ENCODE results near the gene MSX1.
"Not testable (repeated sequence)": the region's sequence is repeated elsewhere in the genome, so short reads cannot be mapped to it uniquely, and the experiment has no call there.

The MSX1 gene

DNA sequence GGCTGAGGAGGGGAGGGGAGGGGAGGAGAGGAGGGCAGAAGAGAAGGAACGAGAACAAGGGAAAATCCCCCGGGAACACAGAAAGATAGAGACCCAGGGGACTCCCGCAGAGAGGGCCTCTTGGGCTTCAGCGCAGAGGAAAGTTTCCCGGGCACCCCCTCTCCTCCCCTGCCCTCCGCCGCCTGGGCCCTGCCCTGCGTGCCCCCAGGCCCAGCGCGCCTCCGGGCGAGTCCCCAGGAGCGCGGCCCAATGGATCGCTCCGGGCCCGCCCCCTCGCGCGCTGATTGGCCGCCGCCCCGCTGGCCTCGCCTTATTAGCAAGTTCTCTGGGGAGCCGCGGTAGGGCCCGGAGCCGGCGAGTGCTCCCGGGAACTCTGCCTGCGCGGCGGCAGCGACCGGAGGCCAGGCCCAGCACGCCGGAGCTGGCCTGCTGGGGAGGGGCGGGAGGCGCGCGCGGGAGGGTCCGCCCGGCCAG, at the start of gene MSX1:
Gene MSX1, plus strand, starts transcription at position 341 of the 474 bp plus-strand sequence. CDS start 235 bp downstream, outside the sequence.
- peak; percentile 72 for DNase-seq

DNA sequence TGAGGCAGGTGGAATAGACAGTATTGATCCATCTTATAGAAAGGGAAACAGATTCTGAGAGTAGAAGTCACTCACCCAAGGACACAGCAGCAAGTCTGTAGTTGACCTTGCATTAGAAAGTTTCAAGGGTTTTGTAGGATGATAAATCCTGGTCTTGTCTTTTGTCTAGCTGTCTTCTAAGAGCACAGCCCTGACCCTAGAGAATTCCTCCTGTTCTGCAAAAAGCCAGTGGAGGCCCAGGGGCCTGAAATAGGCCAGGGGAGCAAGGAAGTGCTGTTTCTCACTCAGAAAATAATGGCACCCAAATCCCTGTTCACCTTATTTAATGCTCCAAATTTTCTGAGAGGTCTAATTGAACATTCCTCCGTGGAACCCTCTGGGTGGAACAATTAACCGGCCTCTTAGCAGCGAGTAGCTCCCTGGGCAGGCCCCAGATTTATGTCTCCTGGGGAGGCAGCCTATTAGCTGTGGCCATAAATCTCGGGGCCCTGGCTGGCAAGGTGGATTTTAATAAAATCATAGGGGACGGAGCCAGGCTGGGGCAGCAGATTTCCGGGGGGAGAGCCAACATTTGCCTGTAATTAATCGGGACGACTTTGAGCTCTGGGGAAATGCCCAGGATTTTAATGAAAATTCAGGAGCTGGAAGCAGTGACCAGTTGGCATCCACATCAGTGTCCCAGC, 49.2 kb upstream of the MSX1 start:
- no peak for DNase-seq

DNA sequence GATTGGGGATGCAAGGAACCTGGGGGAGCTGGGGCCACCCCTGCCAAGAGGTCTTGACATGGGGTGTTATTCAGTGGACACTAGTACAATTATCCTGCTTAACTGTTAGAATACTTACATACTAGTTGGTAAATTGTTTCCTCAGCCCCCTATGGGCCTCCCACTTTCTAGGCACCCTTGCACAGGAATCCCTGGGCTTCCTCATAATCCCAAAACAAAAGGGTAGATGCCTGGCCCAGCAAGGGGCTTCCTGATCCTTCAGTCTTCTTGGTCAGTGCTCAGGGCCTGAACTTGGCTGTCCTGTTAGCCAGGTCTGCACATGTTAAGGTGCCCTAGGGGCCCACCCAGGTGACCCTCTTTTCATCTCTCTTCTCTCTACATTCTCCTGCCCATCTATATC, 48.7 kb upstream of the MSX1 start:
- no peak for DNase-seq

DNA sequence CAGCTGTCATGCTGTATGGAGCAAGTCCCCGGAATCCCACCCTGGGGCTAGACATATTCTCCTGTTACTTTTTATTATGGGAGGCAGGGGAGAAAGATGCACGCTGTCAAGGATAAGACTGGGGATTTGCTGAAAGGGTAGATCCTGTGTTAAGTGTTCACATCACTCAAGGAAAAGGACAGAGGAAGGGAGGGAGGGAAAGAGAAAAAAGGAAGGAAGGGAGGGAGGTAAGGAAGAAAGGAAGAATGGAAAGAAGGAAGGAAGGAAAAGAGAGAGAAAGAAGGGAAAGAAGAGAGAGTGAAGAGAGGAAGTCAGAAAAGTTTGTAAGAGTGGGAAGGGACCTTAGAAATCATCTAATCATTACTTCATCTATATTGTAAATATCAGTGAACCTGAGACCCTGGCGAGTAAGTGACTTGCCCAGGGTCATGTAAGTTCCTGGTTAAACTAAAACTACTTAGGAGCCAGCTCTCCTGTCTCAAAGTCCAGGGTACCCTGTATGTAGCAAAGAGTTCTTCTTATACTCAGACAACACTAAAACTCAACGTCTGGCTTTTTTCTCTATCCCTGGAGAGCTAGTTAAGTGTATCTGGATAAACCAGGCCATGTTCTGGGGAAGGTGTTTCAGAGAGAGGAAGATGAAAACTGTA, 47.2 kb upstream of the MSX1 start:
- DNase-seq = no peak

DNA sequence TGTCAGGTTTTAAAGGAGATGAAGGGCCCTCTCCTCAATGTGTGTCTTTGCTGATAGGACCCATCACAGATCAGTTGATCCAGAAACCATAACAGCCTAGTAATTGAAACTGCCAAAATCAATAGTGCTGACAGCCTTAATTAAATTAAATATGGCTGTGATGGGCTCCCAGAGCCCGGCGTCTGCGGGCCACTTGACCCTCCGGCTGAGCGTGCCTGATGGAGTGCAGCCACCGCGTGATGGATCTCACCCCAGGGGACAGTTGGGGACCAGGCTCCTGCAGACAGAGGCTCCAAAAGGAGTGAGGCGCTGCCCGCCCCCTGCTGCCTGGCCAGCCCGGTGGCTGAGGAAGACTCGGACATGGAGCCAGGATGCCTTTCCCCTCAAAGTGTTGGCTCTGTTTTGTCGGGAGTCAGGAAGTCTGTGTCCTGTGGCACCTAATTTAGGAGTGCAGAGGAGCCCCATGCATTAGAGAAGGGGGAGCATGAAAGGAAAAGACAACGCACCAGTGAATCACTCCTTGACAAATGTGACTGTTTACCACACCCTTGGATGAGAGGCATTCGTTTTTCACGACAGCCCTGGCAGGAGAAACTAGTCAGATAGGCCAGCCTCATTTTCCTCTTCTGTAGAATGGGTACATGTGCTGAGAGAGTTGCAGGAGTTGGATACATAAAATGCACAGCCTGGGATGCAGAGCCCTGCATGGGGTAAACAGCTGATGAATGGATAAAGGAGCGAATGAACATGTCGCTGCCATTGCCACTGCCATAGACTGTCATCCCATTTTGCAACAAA, 40.9 kb upstream of the MSX1 start:
- no peak for DNase-seq

DNA sequence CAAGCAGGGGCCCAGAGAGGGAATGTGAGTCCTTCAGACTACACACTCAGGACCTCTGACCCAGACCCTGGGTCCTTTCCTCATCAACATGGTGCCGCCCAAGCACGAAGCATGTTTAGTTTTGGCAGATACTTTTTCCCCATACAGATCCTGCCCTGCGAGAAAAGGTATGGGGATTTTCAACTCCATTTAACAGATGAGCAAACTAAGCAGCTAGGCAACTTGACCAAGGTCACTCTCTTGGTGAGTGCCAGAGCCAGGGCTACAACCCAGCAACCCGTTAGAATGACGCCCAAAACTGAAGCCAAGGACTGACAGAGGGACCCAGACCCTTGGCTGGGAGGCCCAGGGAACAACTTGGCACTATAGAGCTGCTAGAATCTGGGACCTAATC, 40.3 kb upstream of the MSX1 start:
- DNase-seq = no peak

DNA sequence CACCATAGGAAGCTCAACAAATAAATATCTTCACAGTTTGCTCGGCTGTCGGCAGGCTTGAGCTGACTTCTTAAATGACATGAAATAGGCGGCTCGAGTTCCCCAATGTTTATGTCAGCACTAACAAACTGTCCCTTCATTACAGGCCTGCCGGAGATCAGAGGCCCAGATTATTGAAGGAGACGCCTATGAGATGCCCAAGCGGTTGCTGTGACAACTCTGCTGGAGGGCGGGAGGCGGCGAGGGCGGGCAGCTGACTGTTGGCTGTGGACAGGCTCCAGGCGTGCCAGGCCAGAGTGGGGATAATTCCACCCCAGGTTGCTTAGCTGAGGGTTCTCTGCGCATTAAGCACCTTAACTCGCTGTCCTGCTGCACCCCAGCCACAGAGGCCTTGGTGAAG, 39.2 kb upstream of the MSX1 start:
- DNase-seq = peak; percentile 13

DNA sequence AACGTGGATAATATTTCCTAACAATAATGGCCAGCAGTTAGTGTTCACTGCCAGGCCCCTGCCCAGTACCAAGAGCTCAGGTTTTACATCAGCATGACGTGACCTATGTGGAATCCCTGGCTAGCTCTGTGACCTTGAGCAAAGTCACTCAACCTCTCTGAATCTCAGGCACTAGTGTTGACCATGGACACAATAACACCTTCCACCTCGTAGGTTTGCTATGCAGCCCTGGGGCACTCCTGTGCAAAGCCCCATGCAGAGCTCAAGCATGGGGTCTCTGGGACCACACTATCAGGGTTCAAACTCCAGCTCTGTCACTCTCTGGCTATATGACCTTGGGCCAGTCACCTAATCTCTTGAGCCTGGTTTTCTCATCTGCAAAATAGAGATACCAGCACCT, 38.7 kb upstream of the MSX1 start:
- DNase-seq = no peak

DNA sequence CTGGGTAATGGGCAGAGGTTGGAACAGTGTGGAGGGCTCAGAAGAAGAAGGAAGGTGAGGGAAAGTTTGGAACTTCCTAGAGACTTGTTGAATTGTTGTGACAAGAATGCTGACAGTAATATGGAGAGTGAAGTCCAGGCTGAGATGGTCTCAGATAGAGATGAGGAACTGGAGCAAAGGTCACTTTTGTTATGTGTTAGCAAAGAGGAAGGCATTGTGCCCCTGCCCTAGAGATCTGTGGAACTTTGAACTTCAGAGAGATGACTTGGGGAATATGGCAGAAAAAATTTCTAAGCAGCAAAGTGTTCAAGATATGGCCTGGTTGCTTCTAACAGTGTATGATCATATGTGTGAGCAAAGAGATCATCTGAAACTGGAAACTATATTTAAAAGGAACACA, 37.9 kb upstream of the MSX1 start:
- DNase-seq = no peak

DNA sequence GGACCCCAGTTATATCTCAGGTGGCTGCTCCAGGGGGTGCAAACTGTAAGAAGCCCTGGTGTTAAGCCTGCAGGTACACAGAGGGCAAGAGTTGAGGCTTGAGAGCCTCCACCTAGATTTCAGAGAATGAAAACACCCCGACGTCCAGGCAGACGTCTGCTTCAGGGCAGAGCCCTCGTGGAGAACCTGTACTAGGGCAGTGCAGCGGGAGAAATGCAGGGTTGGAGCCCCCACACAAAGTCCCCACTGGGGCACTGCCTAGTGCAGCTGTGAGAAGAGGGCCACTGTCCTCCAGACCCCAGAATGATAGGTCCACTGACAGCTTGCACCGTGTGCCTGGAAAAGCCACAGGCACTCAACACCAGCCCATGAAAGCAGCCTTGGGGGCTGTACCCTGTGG, 37.2 kb upstream of the MSX1 start:
- DNase-seq = not testable (repeated sequence)

DNA sequence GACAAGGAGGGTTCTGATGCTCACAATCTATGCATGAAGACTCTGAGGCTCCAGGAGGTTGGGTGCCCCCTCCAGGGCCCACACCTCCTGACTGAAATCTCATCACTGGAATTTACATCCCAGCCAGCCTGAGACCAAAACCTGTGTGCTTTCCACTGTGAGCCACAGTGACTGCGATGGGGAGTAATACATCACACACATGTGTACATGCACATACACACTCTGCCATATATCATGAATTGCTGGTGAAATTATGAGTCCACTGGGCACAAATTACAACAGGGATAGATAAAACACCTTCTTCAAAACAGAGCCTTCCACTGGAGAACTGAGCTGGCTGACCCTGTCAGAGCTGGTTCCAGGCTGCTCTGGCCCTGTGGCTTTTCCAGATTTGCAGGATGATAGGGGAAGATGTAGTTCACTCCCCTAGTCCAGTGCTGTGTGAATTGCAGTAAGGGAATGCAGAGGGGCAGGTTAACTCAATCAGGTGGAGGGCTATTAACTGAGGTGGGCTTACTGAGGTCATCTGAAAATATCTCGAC, 35.8 kb upstream of the MSX1 start:
- DNase-seq = no peak

DNA sequence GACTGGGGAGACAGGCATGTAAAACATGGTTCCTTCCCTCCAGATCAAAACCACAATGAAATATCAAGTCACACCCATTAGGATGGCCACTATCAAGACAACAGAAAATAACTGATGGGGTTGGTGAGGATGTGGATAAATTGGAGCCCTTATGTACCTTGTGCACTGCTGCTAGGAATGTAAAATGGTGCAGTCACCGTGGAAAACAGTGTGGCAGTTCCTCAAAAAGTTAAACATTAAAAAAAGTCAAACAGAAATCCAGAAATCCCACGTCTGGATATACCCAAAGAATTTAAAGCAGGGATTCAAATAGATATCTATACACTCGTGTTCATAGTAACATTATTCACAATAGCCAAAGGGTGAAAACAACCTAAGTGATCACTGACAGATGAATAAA, 35.2 kb upstream of the MSX1 start:
- no peak for DNase-seq

DNA sequence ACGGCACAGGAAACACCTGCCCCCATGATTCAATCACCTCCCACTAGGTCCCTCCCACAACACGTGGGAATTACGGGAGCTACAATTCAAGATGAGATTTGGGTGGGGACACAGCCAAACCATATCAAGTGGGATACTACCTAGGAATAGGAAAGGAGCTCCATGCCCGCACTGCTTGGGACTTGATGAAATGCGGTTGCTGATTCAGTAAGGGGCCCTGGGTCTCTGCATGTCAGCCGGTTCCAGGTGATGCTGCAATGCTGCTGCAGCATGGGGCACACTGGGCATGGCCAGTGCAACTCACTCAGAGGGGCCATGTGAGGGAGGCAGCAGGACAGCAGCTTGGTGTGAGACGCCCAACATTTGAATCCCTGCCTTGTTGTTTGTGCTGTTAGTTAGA, 34.0 kb upstream of the MSX1 start:
- no peak for DNase-seq

DNA sequence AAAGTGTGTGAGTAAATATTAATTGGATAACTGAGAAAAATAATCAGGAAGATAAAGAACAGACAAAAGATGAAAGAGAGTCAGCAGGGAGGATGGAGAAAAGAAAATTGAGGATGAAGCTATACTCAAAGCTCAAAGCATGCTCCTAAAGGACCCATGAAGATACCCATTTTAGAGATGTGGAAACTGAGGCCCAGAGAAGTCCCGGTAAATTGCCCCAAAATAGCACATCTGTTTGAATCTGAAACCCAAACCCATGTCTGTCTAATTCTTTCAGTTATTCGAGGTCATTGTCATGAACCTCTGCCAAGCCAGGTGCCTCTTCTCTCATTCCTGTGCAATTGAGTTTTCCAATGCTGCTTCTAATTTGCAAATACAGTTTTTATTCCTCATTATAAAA, 29.6 kb upstream of the MSX1 start:
- no peak for DNase-seq

DNA sequence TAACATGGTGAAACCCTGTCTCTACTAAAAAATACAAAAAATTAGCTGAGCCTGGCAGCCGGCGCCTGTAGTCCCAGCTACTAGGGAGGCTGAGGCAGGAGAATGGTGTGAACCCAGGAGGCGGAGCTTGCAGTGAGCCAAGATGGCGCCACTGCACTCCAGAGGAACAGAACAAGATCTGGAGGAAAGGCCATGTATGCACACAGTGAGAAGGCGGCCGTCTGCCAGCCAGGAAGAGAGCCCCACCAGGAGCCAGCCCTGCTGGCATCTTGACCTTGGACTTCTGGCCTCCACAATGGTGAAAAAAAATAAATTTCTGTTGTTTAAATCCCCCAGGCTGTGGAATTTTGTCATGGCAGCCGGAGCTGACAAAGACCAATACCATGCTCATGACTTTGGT, 28.2 kb upstream of the MSX1 start:
- no peak for DNase-seq

DNA sequence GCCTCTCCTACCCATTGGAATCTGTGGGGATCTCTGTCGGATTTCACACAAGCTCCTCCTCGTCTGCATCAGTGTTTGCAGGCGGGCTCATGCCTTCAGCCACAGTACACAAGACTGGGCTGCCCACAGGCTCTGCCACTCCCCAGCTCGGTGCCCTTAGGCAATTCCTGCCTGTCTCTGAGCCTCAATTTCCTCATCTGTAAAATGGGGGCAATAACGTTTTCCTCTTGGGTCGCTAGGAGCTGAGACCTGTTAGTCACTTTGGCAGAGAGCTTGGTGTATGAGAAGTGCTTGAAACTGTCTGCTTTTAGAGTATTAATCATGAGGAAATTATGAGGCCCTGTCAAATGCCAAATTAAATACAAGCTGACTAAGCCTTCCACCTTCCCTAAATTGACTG, 27.6 kb upstream of the MSX1 start:
- no peak for DNase-seq

DNA sequence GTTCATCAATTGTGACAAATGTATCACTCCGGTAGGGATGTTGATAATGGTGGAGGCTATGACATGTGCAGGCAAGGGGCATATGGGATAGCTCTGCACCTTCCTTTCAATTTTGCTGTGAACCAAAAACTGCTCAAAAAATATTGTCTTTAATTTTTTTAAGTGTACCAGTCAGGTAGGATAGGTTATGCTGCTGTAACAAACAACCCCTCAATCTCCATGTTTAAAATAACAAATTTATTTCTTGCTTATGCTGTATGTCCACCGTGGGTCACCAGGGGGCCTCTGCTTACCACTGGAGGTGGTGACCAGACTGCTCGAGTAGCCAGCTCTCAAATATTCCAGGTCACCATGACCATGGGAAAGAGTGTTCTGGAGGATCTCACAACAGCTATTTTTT, 23.4 kb upstream of the MSX1 start:
- DNase-seq = no peak

DNA sequence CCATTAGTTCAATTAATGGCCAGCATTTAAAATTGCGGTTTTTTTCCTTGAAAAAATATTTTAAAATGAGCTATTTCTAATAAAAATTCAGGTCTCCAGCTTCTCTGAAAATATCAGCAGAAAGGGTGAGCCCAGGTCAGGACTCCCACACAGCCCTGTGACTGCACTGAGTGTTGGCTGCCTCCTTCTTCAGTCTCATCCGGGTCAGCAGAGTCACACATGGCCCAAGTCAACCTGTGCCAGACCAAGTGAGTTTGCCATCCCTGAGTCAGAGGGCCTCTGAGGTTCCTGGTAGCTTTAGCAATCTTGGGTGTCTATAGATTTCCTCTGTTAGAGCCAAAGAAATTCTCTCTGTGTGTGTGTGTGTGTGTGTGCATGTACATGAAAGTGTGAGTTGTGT, 22.1 kb upstream of the MSX1 start:
- DNase-seq = no peak

DNA sequence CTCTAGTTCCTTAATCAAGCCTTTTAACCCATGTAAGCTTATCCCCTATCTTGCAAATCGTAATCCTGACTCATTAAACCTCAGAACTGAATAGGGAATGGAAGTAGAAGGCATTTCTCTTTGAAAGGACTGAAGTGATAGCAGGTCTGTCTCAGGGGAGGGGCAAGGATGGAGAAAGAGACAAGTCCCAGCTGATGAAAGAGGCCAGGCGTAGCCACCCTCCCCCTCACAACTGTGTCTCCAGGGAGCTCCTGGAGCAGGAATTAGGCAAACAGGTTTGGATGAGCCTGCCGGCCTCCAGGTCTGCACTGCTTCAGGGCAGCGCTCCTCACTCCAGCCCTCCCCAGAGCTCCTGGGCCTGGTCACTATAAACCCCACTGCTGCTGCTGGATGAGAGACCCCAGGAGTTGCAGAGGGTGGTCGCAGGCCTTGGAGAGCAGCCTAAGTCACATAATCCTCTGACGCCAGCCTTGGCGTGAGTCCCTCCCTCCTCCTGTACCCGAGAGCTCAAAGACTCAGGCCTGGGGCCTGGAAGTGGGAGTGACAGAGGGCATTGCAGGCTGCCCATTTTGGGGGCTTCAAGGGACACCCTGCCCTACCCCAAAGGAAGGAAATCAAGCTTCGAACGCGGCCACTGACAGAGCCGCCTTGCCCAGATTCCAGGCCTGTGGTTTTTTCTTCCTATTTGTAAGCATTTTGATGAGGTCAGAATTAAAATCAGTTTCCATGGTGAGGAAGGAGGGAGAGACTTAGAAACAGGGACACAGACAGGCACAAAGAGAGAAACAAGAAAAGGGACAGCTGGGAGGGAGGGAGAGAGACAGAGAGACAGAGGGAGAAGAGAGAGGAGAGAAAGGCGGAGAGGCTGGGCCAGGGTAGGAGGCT, 21.2 kb upstream of the MSX1 start:
- DNase-seq = no peak

DNA sequence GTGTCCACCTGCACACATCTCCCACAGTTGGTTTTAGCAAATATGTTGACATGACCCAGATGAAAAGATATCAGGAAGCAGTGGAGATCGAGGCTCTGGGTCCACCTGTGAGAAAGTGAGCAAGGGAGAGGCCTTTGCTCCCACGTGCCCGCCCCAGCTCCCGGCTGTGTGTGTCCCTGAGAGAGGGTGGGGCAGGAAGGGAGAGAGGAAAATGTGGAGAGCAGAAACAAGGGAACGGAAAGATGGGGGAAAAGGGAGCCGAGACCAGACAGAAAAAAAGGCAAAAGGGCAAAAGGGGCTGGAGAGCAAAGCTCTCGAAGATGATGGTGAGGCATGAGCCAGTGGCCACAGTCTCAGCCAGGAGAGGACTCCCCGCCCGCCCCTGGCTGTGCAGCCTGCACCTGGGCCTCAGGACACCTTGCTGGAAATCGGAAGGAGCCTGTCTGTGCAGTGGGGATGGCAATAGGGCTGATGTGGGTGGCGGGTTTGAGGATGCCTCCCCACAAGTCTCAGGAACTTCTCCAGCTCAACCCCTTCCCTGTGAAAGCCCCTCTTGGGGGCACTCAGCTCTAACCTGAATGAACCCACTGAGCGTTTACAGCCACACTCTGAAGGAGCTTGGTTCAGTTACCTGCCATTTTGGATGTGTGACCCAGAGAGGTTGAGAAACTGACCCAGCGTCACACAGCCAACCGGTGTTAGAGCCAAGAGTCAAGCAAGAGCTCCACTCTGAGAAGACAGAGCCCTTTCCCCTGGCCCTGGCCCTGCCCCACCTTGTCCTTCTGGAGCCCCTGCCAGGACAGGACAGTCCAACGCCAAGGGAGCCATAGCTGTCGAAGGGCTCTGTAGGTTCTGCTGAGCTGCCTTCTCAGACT, 20.3 kb upstream of the MSX1 start:
- no peak for DNase-seq

DNA sequence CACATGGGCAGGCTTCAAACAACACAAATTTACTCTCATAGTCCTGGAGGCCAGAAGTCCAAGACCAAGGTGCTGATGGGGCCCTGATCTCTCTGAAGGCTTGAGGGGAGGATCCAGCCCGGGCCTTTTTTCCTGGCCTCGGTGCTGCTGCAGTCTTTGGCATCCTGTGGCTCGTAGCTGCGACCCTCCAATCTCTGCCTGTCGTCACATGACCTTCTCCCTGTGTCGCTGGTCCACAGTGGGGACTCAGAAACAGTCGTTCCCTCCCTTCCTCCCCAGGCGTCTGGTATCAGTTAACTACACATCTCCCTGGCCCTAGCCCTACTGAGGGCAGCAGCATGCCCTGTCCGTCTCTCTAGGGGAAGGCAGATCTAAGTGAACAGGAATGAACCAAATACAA, 19.1 kb upstream of the MSX1 start:
- DNase-seq = no peak

DNA sequence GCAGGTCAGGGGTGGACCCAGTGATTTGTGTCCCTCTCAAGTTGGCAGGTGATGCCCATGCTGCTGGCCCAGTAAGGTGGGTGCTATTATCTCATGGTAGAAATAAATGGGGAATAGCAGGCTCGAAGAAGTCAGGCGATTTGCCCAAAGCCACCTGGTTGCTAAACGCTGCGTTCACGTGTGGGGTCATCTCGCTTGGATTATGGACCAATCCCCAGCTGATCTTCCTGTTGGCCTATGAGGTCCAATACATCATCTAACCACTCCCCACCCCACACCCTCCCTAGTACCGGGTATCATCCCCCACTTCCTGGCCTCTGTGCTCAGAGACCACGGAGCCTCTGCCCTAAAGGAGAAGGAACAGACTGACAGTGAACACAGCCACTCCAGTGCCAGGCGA, 18.3 kb upstream of the MSX1 start:
- DNase-seq = no peak
